HFFc6 (cell line): Measurements from ENCODE around the gene TMEM171. TPM values are rescaled to one million over a fixed set of nuclear protein-coding genes. Genes with fewer than 3 reads are reported as not detected.
A peak's percentile ranks its signal among the peaks of the same experiment; 100 is the strongest.

Experiments used
- DNase-seq: peaks from one replicate; pipeline ENCODE4 v3.0.0-alpha.2; 2018
- H3K27ac Mint-ChIP-seq: 2 replicates; pipeline ENCODE4 v1.8.0; 2020; ENCODE audit warnings: mild to moderate bottlenecking, mixed read lengths
- H3K27me3 Mint-ChIP-seq: 2 replicates; pipeline ENCODE4 v1.8.0; 2021; ENCODE audit warnings: mild to moderate bottlenecking, moderate library complexity, mixed read lengths; ENCODE audit not compliant: insufficient read depth
- H3K36me3 Mint-ChIP-seq: 2 replicates; pipeline ENCODE4 v1.8.0; 2021; ENCODE audit warnings: low read depth, mixed read lengths
- H3K4me1 Mint-ChIP-seq: 2 replicates; pipeline ENCODE4 v1.8.0; 2020; ENCODE audit warnings: low read depth, mixed read lengths
- H3K4me3 Mint-ChIP-seq: 2 replicates; pipeline ENCODE4 v1.8.0; 2020; ENCODE audit warnings: mild to moderate bottlenecking, moderate library complexity, mixed read lengths
- H3K9me3 Mint-ChIP-seq: 2 replicates; pipeline ENCODE4 v1.8.0; 2020; ENCODE audit warnings: mild to moderate bottlenecking, mixed read lengths
- CTCF ChIP-seq: fragments of 200-600 bp; sonication (generic); IDR thresholded peaks from 2 replicates; pipeline ENCODE4 v1.5.0; 2021; ENCODE audit warnings: antibody characterized with exemption, mild to moderate bottlenecking
- total RNA-seq, 6 experiments: library from RNA; stranded (reverse); fragmentation: NEBNext Ultra II Directional; extraction: Animal tissue kit (Norgen Biotek cat#: 25700); gene quantifications; 2 replicates in 1 of 6; 3 replicates in 5 of 6; pipeline ENCODE4 v1.2.3, GENCODE V29; 2021

TMEM171 gene
- total RNA-seq, 6 experiments from 2014 or later, result 1.1 to 2.1 (median 1.4) TPM

- Mint-ChIP-seq H3K4me1 (peaks cover 28% of the 10 kb centered on the region; the same call in 1 of the 2 replicates), H3K9me3 (no peaks in the 10 kb centered on the region), H3K27me3 (peaks cover 6% of the 10 kb centered on the region), H3K4me3 (no peak overlapping the region), H3K27ac (peak overlapping the region; percentile 44; the same call in 1 of the 2 replicates), H3K36me3 (no peaks in the 10 kb centered on the region)
- no peak for TF ChIP-seq CTCF
- no peak for DNase-seq
These were observed 31.5 kb downstream of the TMEM171 start for GRCh38 chr5:73151766-73152410.

DNA sequence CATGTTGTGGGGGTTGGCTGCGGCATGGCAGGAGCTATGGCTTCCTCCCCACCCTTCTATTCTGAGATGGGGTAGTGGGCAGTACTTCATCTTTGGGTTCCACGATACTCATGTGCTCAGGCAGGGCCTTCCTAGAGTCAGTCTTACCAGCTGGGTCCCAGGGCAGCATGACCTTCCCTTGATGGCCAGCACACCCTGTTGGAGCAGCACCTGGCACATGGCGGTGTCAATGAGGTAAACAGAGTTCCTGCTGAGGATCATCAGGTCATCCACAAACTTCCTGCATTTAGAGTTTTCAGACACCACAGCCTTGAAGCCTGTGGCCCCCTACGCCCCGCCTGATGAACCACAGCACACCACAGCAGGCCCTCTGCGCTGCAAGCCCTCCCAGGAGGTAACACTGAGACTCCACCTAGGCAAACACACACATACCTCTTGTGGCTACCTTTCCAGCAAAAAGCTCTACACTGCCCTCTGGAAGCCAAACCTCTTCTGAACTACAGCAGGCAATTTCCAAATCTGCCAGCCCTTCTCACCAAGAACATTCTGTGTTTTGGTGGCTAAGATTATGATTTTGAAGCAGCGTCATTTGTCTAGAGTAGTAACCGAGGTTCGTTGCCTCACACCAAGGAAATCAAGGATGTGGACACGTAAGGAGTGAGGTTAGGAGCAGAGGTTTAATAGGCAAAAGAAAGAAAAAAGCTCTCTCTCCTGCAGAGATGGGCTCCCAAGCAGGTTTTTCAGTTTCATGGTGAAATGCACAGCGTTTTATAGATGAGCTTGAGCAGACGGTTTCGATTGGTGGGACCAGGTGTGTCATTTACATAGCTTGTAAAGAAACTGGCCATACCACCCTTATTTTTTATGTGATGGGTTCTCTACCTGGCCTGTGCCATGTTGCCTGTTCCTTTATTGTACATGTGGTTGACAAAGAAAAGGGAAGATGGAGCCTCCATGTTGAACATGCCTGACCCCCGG is 32.3 kb downstream of the TMEM171 start:
- no peak; the same call in 1 of the 2 replicates for TF ChIP-seq CTCF
- peaks cover 2% of the 10 kb centered on the region for H3K27me3 Mint-ChIP-seq
- DNase-seq, result no peak
- no peaks in the 10 kb centered on the region for H3K9me3 Mint-ChIP-seq
- H3K4me1 Mint-ChIP-seq, result peaks cover 28% of the 10 kb centered on the region; the same call in 1 of the 2 replicates
- no peak overlapping the region for H3K4me3 Mint-ChIP-seq
- H3K27ac Mint-ChIP-seq, result no peak overlapping the region
- no peaks in the 10 kb centered on the region for H3K36me3 Mint-ChIP-seq

DNA sequence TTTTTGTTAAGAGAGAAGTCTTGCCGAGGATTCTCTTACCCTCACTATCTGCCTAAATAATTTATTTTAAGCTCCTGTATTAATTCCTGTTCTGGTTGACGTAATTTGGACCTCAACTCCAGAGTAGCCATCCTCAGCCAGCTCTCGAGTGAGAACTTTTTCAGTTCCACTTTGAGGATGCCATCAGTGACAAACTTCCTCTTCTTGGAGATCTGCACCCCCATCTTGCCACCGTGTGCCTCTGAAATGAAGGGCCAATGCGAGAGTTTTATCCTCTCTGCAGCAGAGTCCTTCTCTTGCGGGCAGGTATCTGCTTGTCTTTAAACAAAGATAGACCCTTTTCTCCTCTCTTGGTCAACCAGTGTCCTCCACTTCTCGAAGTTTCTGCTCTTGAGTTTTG is 33.1 kb downstream of the TMEM171 start:
- H3K4me3 Mint-ChIP-seq, result no peak overlapping the region
- H3K9me3 Mint-ChIP-seq, result no peaks in the 10 kb centered on the region

GRCh38 chr5:73154208-73155006 is 34.0 kb downstream of the TMEM171 start:
- DNase-seq, result no peak
- Mint-ChIP-seq H3K27ac (no peak overlapping the region), H3K9me3 (no peaks in the 10 kb centered on the region), H3K4me3 (no peak overlapping the region), H3K4me1 (peaks cover 28% of the 10 kb centered on the region; the same call in 1 of the 2 replicates), H3K36me3 (no peaks in the 10 kb centered on the region), H3K27me3 (peaks cover 7% of the 10 kb centered on the region)
- no peak for TF ChIP-seq CTCF

More for the DNA sequence above, 33.1 kb downstream of the TMEM171 start:
- H3K36me3 Mint-ChIP-seq, result no peaks in the 10 kb centered on the region
- DNase-seq, result no peak
- TF ChIP-seq CTCF, result no peak
- H3K27me3 Mint-ChIP-seq, result peaks cover 7% of the 10 kb centered on the region
- peaks cover 28% of the 10 kb centered on the region; the same call in 1 of the 2 replicates for H3K4me1 Mint-ChIP-seq
- H3K27ac Mint-ChIP-seq, result no peak overlapping the region
